ENCODE data around the gene PDE1C.

GRCh38 chr7:32061346-32061745, 8.9 kb downstream of the PDE1C start:
- no peak for TF ChIP-seq EZH2 (IDR thresholded peaks at IDR 0.05; ENCODE audit: insufficient read depth, poor library complexity, severe bottlenecking)
- no peak for TF ChIP-seq EZH2phosphoT487 (IDR thresholded peaks at IDR 0.05; ENCODE audit: insufficient read depth, low read depth)

All from GM23248 (cell line).